ENCODE data around the gene CD160. TPM values are rescaled to one million over a fixed set of nuclear protein-coding genes. Genes with fewer than 3 reads are reported as not detected.

Gene CD160
- total and polyA plus RNA-seq, 10 of the 15 experiments (the other 5 are each of a cell fraction or from before 2014, with no cell fraction given), result 0.06 to 1.1 (median 0.26) TPM; not detected in 5

- intact Hi-C loops (cut with micrococcal nuclease; ENCODE audit: unreplicated experiment), result no loop called here
- TF ChIP-seq, protein P1, sequence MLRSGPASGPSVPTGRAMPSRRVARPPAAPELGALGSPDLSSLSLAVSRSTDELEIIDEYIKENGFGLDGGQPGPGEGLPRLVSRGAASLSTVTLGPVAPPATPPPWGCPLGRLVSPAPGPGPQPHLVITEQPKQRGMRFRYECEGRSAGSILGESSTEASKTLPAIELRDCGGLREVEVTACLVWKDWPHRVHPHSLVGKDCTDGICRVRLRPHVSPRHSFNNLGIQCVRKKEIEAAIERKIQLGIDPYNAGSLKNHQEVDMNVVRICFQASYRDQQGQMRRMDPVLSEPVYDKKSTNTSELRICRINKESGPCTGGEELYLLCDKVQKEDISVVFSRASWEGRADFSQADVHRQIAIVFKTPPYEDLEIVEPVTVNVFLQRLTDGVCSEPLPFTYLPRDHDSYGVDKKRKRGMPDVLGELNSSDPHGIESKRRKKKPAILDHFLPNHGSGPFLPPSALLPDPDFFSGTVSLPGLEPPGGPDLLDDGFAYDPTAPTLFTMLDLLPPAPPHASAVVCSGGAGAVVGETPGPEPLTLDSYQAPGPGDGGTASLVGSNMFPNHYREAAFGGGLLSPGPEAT (IDR thresholded peaks at IDR 0.05; ENCODE audit: low read depth), result no peak
- TF ChIP-seq MTA2 (IDR thresholded peaks at IDR 0.05; ENCODE audit: low read depth) (no peak), CREB1 (IDR thresholded peaks at IDR 0.05; ENCODE audit: low read depth) (no peak), TCF12 (IDR thresholded peaks at IDR 0.05; ENCODE audit: low read depth, low read length) (no peak), MAX (IDR thresholded peaks at IDR 0.05; ENCODE audit: low read depth, low read length) (no peak), POLR2AphosphoS2 (IDR thresholded peaks at IDR 0.05; ENCODE audit: low read depth, low read length) (no peak), JUND (IDR thresholded peaks at IDR 0.05; ENCODE audit: low read depth, low read length) (no peak), RCOR1 (conservative IDR thresholded peaks at IDR 0.05; ENCODE audit: low read depth, low read length) (no peak), RBBP5 (conservative IDR thresholded peaks at IDR 0.05) (no peak), MYB (IDR thresholded peaks at IDR 0.05; ENCODE audit: borderline replicate concordance, low read depth, low read length) (no peak), FOXK2 (IDR thresholded peaks at IDR 0.05) (no peak), ZZZ3 (IDR thresholded peaks at IDR 0.05; ENCODE audit: control insufficient read depth, insufficient read length, low read depth) (no peak)
- TF ChIP-seq, protein P2, sequence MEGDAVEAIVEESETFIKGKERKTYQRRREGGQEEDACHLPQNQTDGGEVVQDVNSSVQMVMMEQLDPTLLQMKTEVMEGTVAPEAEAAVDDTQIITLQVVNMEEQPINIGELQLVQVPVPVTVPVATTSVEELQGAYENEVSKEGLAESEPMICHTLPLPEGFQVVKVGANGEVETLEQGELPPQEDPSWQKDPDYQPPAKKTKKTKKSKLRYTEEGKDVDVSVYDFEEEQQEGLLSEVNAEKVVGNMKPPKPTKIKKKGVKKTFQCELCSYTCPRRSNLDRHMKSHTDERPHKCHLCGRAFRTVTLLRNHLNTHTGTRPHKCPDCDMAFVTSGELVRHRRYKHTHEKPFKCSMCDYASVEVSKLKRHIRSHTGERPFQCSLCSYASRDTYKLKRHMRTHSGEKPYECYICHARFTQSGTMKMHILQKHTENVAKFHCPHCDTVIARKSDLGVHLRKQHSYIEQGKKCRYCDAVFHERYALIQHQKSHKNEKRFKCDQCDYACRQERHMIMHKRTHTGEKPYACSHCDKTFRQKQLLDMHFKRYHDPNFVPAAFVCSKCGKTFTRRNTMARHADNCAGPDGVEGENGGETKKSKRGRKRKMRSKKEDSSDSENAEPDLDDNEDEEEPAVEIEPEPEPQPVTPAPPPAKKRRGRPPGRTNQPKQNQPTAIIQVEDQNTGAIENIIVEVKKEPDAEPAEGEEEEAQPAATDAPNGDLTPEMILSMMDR (IDR thresholded peaks at IDR 0.05 in 2 of 3, conservative IDR thresholded peaks at IDR 0.05 in 1 of 3; ENCODE audit: control insufficient read depth in 2 of 3, extremely low read depth in 1 of 3, insufficient read depth in 1 of 3, low read depth in 3 of 3, low read length in 3 of 3), result no peak
- TF ChIP-seq, protein P3, sequence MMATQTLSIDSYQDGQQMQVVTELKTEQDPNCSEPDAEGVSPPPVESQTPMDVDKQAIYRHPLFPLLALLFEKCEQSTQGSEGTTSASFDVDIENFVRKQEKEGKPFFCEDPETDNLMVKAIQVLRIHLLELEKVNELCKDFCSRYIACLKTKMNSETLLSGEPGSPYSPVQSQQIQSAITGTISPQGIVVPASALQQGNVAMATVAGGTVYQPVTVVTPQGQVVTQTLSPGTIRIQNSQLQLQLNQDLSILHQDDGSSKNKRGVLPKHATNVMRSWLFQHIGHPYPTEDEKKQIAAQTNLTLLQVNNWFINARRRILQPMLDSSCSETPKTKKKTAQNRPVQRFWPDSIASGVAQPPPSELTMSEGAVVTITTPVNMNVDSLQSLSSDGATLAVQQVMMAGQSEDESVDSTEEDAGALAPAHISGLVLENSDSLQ (IDR thresholded peaks at IDR 0.05), result no peak
- TF ChIP-seq, protein P4, sequence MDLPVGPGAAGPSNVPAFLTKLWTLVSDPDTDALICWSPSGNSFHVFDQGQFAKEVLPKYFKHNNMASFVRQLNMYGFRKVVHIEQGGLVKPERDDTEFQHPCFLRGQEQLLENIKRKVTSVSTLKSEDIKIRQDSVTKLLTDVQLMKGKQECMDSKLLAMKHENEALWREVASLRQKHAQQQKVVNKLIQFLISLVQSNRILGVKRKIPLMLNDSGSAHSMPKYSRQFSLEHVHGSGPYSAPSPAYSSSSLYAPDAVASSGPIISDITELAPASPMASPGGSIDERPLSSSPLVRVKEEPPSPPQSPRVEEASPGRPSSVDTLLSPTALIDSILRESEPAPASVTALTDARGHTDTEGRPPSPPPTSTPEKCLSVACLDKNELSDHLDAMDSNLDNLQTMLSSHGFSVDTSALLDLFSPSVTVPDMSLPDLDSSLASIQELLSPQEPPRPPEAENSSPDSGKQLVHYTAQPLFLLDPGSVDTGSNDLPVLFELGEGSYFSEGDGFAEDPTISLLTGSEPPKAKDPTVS (IDR thresholded peaks at IDR 0.05; ENCODE audit: low read depth, low read length), result no peak
- TF ChIP-seq, protein P5, sequence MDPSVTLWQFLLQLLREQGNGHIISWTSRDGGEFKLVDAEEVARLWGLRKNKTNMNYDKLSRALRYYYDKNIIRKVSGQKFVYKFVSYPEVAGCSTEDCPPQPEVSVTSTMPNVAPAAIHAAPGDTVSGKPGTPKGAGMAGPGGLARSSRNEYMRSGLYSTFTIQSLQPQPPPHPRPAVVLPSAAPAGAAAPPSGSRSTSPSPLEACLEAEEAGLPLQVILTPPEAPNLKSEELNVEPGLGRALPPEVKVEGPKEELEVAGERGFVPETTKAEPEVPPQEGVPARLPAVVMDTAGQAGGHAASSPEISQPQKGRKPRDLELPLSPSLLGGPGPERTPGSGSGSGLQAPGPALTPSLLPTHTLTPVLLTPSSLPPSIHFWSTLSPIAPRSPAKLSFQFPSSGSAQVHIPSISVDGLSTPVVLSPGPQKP (IDR thresholded peaks at IDR 0.05; ENCODE audit: low read depth, low read length), result no peak
Measured at GRCh38 chr1:145688328-145688727, 31.0 kb upstream of the CD160 start.

More at GRCh38 chr1:145688328-145688727, 31.0 kb upstream of the CD160 start:
- WGBS (ENCODE audit: insufficient coverage, insufficient replicate concordance, low lambda C conversion rate, missing lambda C conversion rate), result 43% methylated on average over 4 of the region's 4 CpGs
- no peak overlapping the region for H3K9ac ChIP-seq (ENCODE audit: control insufficient read depth, insufficient read depth, low read length)
- no peaks in the 10 kb centered on the region for H3K9me3 ChIP-seq (replicated peaks; ENCODE audit: control insufficient read depth, insufficient read depth, low read length)
- no peaks in the 10 kb centered on the region for H3K36me3 ChIP-seq (ENCODE audit: control insufficient read depth in 2 of 2, insufficient read depth in 2 of 2, low read length in 1 of 2)
- SMC1A ChIA-PET (ENCODE audit: uncharacterized antibody, unreplicated experiment), result interaction anchor here (0.6 to 2.8 kb wide), 2 partner anchors 21 to 65 kb away, joined by 3 to 7 read pairs; no protein-coding TSS in a partner anchor
- no peak overlapping the region for H3K4me2 ChIP-seq (ENCODE audit: control insufficient read depth, insufficient read depth)
- no peak overlapping the region for H3K27ac ChIP-seq (ENCODE audit: control insufficient read depth, insufficient read depth)
- no TSS peak for BruUV-seq (replicated peaks)
- POLR2A ChIA-PET, result no interaction called here
- H3K4me1 ChIP-seq (ENCODE audit: control insufficient read depth, insufficient read depth, low read length), result peaks cover 15% of the 10 kb centered on the region
- no peak for ATAC-seq
- H3K4me3 ChIP-seq, result no peak overlapping the region
- RAD21 ChIA-PET (ENCODE audit: unreplicated experiment), result no interaction called here
- H3K79me2 ChIP-seq (ENCODE audit: control insufficient read depth, insufficient read depth, low read length), result no peaks in the 10 kb centered on the region
- no peaks in the 10 kb centered on the region for H4K20me1 ChIP-seq (ENCODE audit: control insufficient read depth, insufficient read depth)
- DNase-seq (ENCODE audit: low read depth, low spot score), result no peak
- no peak for FAIRE-seq
- H2AFZ ChIP-seq (ENCODE audit: control insufficient read depth, low read depth, low read length), result no peak overlapping the region
- in situ Hi-C loops (cut with MboI), result no loop called here
- no peaks in the 10 kb centered on the region for H3K27me3 ChIP-seq (replicated peaks in 1 of 2; ENCODE audit: control insufficient read depth in 2 of 2, insufficient read depth in 2 of 2, low read length in 1 of 2)
- CTCF ChIA-PET, result interaction anchor here (2.0 kb wide), 1 partner anchor 33 kb away, joined by 5 read pairs; no protein-coding TSS in a partner anchor

Data from GM12878 (cell line).